HS-27A (cell line): ENCODE data around the gene CLDND1.
A peak's percentile ranks its signal among the peaks of the same experiment; 100 is the strongest.

Experiments used
- DNase-seq: peaks from one replicate; pipeline ENCODE4 v3.0.0-alpha.2; 2012; ENCODE audit warnings: low read depth, missing footprints

Gene CLDND1

DNA sequence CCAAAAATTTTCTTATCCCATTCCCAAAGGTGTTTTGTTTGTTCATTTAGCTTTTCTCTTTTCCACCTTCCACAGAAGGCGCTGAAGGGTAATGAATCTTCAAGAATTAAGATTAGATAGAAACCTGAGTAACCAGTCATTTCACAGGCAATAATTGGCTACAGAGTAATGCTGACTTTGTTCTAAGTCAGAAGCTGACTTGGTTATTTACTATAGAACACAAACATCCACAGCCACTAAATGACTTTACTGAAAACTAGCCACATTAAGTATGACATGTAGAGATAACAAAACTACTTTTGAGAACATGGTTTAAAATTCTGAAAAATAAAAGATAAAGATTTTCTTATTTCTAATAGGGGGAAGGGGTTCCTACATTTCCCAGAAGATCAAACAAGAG lies 7.8 kb downstream of the CLDND1 start:
- no peak for DNase-seq

- no peak for DNase-seq
Observed at GRCh38 chr3:98513736-98514135, 9.0 kb downstream of the CLDND1 start.

DNA sequence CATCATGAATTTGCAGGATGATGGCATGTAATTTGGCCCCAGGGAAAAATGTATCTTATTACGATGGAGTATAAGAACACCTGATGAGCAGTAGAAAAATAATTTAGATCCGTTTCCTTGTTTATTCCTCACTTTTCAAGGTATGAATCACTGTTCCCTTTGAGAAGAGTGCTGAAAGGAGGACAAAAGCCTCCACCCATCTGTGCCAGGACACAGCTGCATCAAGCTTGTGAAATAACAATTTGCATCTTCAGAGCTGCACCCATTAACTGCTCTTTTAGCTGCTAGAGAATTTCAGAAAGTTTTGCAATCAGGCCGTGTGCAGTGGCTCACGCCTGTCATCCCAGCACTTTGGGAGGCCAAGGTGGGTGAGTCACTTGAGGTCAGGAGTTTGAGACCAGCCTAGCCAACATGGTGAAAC lies 9.6 kb downstream of the CLDND1 start:
- DNase-seq, result no peak

DNA sequence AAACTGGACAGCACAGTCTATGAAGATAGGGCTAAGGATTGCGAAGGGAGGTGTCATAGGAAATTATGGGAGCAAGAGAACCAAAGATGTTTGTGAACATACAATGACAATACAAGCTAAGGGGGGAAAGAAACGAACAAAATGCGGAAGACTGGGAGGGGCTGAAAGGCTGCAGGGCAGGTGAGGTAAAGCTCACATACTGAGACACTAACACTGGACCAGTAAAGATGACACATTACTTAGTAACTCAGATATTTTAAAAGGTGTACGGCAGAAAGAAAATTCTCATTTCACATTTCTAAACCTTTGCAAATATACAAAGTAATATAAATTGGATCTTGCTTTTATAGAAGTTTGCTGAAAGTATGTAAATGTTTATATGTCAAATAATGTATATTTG lies 10.1 kb downstream of the CLDND1 start:
- DNase-seq, result no peak

- no peak for DNase-seq
Observed at GRCh38 chr3:98508582-98508981, 14.1 kb downstream of the CLDND1 start.

DNA sequence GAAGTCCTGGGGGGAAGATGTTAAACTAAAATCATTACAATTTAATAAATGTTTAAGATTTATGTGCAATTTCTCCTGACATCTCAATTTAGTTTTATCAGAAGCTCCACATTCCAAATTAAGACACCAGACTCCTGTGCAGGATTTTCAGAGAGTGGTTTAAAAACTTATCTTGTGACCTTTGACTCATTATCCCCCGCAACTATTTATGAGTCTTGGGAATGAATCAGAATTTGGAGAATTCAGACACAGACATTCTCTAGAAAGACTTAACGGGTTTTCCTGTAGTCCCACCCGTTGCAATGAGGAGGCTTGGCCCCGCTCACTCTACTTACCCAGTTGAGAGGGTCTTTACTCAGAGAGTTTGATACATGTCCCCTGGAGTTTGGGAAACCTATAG lies 18.2 kb downstream of the CLDND1 start:
- peak; percentile 31 for DNase-seq

DNA sequence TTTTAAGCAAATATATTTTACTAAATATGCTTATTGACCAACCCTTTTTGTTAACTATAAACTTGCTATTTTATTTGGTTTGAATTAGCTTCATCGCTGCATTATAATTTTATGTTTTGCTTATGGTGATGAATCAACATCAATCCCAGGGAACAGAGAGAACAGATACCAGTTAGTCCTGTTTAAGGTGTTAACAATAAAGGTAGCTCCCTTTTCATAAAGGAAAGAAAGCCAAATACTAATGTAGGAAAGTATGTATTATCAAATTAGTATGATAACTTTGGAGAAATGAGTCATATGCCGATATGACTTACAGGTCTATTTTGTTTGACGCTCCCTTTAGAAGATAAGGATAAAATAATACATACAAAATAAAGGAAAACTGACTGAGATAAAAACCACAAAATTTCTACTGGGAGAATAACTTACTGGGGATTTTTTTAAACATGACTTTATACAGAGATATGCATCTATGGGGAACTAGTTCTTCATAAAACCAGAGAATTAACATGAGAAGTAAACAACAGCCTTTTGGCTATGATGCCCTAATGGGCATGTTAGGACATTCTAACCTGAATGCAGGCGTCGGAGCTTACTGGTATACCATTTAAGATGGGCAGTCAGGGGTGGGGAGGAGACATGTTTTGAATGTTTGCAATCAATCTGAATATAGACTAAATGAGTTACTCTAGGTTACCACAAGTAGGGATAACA lies 20.7 kb downstream of the CLDND1 start:
- DNase-seq, result no peak

GRCh38 chr3:98501270-98501669 lies 21.4 kb downstream of the CLDND1 start:
- no peak for DNase-seq

GRCh38 chr3:98500019-98500418 lies 22.7 kb downstream of the CLDND1 start:
- DNase-seq, result no peak

DNA sequence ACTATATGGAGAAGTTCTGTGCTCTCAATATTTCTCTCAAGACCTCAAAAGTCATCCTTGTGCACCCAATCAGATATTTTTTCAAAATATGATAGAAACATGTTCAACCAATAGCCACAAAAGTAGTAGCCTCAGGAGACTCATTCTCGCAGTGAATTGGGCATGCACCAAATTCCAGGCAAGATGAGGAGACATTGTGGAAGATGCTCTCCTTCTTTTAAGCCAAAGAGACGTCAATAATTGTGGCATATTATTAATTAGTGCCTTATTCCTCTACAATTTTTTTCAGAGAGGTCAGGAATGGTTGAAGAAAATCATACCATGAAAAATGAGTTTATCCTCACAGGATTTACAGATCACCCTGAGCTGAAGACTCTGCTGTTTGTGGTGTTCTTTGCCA lies 25.3 kb downstream of the CLDND1 start, which contains the start of gene OR5K2:
TSS of gene OR5K2 (plus strand) at position 301 of the 400 bp plus-strand sequence. CDS start at position 301, 0 bp downstream.
- DNase-seq, result no peak

DNA sequence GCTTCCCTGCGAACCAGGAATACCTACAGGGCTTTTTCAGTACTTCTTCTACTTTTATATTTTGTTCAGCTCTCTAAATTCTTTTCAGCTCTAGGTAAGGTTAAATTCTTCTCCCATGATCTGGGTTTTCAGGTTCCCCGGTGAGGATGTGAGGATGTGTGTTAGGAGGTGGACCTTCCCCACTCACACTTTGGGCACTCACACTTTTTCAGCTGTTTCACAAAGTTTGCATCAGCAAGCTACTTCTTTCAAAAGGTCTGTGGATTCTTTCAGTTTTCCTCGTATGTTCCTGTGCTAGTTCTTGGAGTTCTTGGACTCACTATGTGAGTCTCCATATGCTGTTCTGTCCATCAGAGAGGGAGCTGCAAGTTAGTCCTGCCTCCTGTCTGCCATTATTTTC lies 39.1 kb downstream of the CLDND1 start:
- no peak for DNase-seq

DNA sequence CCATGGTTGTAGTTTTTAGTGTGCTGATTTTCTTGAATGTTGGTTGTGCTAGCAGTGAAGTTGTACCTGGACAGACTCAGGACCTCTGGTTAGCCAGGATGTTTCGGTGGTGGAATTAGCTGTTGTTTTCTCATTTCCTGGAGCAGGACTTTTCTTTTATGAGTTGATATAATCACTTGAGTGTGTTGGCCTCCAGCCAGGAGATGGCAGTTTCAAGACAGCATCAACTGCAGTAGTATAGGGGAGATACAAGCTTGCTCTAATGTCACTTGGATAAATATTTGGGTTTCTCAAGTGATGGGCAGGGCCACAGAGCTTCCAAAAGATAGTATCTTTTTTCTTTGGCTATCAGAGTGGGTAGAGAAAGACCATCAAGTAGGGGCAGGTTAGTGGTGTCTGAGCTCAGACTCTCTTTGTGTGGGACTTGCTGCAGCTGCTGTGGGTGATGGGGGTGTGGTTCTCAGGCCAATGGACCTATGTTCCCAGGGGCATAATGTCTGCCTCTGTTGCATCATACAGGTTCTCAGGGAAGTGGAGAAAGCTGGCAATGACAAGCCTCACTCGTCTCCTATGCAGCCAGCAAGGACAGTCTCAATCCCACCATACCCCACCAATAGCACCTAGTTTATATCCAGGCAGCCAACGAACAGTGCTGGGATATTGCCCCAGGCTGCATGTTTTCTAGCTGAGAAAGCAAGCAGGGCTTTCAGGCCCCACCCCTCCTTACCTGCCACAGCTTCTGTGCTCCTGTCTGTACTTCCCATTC lies 39.8 kb downstream of the CLDND1 start:
- no peak for DNase-seq
